GM23338 (cell line): ENCODE data around the gene EEF1AKMT4. TPM values are rescaled to one million over a fixed set of nuclear protein-coding genes. Genes with fewer than 3 reads are reported as not detected.

ENCODE experiments used
- ATAC-seq: fragments of 200-7000 bp; cut with Tn5 transposase; 3 replicates; pipeline ENCODE4 v1.9.1; 2020
- DNase-seq: peaks from one replicate; pipeline ENCODE4 v3.0.0-alpha.2; 2015; ENCODE audit warnings: low spot score
- H2AFZ ChIP-seq: fragments of 200-600 bp; sonication (generic); 2 replicates; pipeline ENCODE4 v1.8.0; 2016; ENCODE audit warnings: antibody characterized with exemption, mild to moderate bottlenecking, moderate library complexity
- H3F3A ChIP-seq: fragments of 200-600 bp; sonication (generic); replicated peaks from 2 replicates; pipeline ENCODE4 v1.8.0; 2017; ENCODE audit warnings: antibody characterized with exemption, mixed run types, low read depth
- H3K27ac ChIP-seq: fragments of 200-600 bp; sonication (generic); 2 replicates; pipeline ENCODE4 v1.6.1; 2016; ENCODE audit warnings: low read depth
- H3K27me3 ChIP-seq: fragments of 200-600 bp; sonication (generic); 2 replicates; pipeline ENCODE4 v1.8.0; 2016; ENCODE audit warnings: mild to moderate bottlenecking, mixed run types, moderate library complexity; ENCODE audit not compliant: insufficient read depth
- H3K36me3 ChIP-seq: fragments of 200-600 bp; sonication (generic); 2 replicates; pipeline ENCODE4 v1.8.0; 2016; ENCODE audit warnings: mild to moderate bottlenecking; ENCODE audit not compliant: insufficient read depth
- H3K4me1 ChIP-seq: fragments of 200-600 bp; sonication (generic); 2 replicates; pipeline ENCODE4 v1.8.0; 2016; ENCODE audit warnings: mild to moderate bottlenecking, moderate library complexity; ENCODE audit not compliant: insufficient read depth
- H3K4me2 ChIP-seq: fragments of 200-600 bp; sonication (generic); 2 replicates; pipeline ENCODE4 v1.7.1; 2017; ENCODE audit warnings: mixed run types
- H3K4me3 ChIP-seq: fragments of 200-600 bp; sonication (generic); 2 replicates; pipeline ENCODE4 v1.6.1; 2016; ENCODE audit warnings: mixed run types
- H3K79me2 ChIP-seq: fragments of 200-600 bp; sonication (generic); replicated peaks from 2 replicates; pipeline ENCODE4 v1.8.0; 2017; ENCODE audit warnings: mild to moderate bottlenecking; ENCODE audit not compliant: insufficient read depth
- H3K9me2 ChIP-seq: fragments of 200-600 bp; sonication (generic); 2 replicates; pipeline ENCODE4 v1.8.0; 2017; ENCODE audit not compliant: insufficient read depth
- H4K20me1 ChIP-seq: fragments of 200-600 bp; sonication (generic); replicated peaks from 2 replicates; pipeline ENCODE4 v1.8.0; 2017; ENCODE audit warnings: mild to moderate bottlenecking; ENCODE audit not compliant: insufficient read depth
- H3K27ac Mint-ChIP-seq: 2 replicates; pipeline ENCODE4 v1.8.0; 2020; ENCODE audit warnings: inconsistent platforms, mild to moderate bottlenecking, moderate library complexity, mixed read lengths
- H3K27me3 Mint-ChIP-seq: 3 replicates; pipeline ENCODE4 v1.8.0; 2022; ENCODE audit warnings: low read depth, mild to moderate bottlenecking, moderate library complexity, mixed read lengths, inconsistent platforms; ENCODE audit not compliant: insufficient read depth, poor library complexity
- H3K36me3 Mint-ChIP-seq: 3 replicates; pipeline ENCODE4 v1.8.0; 2021; ENCODE audit warnings: low read depth, mild to moderate bottlenecking, inconsistent platforms, moderate library complexity, mixed read lengths
- H3K4me1 Mint-ChIP-seq: 3 replicates; pipeline ENCODE4 v1.8.0; 2020; ENCODE audit warnings: mild to moderate bottlenecking, inconsistent platforms, mixed read lengths
- H3K4me3 Mint-ChIP-seq: 3 replicates; pipeline ENCODE4 v1.8.0; 2021; ENCODE audit warnings: moderate library complexity, mild to moderate bottlenecking, inconsistent platforms, mixed read lengths
- H3K9me3 Mint-ChIP-seq: 3 replicates; pipeline ENCODE4 v1.8.0; 2020; ENCODE audit warnings: moderate library complexity, mild to moderate bottlenecking, inconsistent platforms, mixed read lengths
- ETS1 ChIP-seq: IDR thresholded peaks from 2 replicates; pipeline ENCODE4 v1.6.1; 2016; ENCODE audit warnings: antibody characterized with exemption
- ZNF462 ChIP-seq: fragments of 250-450 bp; sonication (Bioruptor Pico); IDR thresholded peaks from 2 replicates; pipeline ENCODE4 v1.5.0; 2020; ENCODE audit warnings: mild to moderate bottlenecking, moderate library complexity
- polyA plus RNA-seq: library from polyadenylated mRNA; unstranded; fragments of >200 nt; fragmentation: Nextera tagmentation; extraction: Ambion mirVana; gene quantifications from 2 replicates; pipeline ENCODE4 v1.2.1, GENCODE V29; 2016
- total RNA-seq: library from RNA; depleted of rRNA; stranded (reverse); fragments of >200 nt; shearing (Covaris generic); gene quantifications from 2 replicates; pipeline ENCODE4 v1.2.3, GENCODE V29; 2014

Gene EEF1AKMT4
- total and polyA plus RNA-seq, 2 experiments from 2014 or later = 12.9 to 14.3 TPM

- TF ChIP-seq ZNF462 (CRISPR knock-in tag) = no peak
These were observed 6.0 kb downstream of the EEF1AKMT4 start (continued) for GRCh38 chr3:184255291-184256039.

GRCh38 chr3:184257083-184257915 lies 7.8 kb downstream of the EEF1AKMT4 start:
- H3K4me3 ChIP-seq = no peak overlapping the region
- H3K4me3 Mint-ChIP-seq = no peak overlapping the region

More at GRCh38 chr3:184257083-184257915, 7.8 kb downstream of the EEF1AKMT4 start:
- DNase-seq (no peak), ATAC-seq (no peak)
- H3F3A ChIP-seq = peaks cover 10% of the 10 kb centered on the region
- peaks cover 31% of the 10 kb centered on the region for H4K20me1 ChIP-seq
- Mint-ChIP-seq H3K4me1 (peaks cover 9% of the 10 kb centered on the region), H3K27ac (no peak overlapping the region), H3K36me3 (peaks cover 8% of the 10 kb centered on the region; the same call in 1 of the 3 replicates), H3K27me3 (peaks cover 40% of the 10 kb centered on the region), H3K9me3 (no peaks in the 10 kb centered on the region; the same call in 2 of the 3 replicates)
- no peak overlapping the region for H3K4me2 ChIP-seq
- no peaks in the 10 kb centered on the region for H3K79me2 ChIP-seq
- H3K4me1 ChIP-seq = no peaks in the 10 kb centered on the region
- no peaks in the 10 kb centered on the region for H3K9me2 ChIP-seq
- no peak for TF ChIP-seq ETS1
- H3K27me3 ChIP-seq = peaks cover 45% of the 10 kb centered on the region
- no peak overlapping the region for H3K27ac ChIP-seq
- H3K36me3 ChIP-seq = no peaks in the 10 kb centered on the region
- no peak overlapping the region for H2AFZ ChIP-seq
